Esophagus squamous epithelium (tissue), 4 donors: ENCODE results near the gene MYL2.

ENCODE experiments used
- POLR2A ChIP-seq, 4 donors: fragments of 450-650 bp; IDR thresholded peaks; one replicate each; pipeline ENCODE4 v1.6.1; 2017; ENCODE audit warnings: antibody characterized with exemption in 4 of 4, mild to moderate bottlenecking in 4 of 4, moderate library complexity in 3 of 4
- TF ChIP-seq, protein P1 (sequence below), 6 experiments: fragments of 450-650 bp in 4 of 6; fragments of 200-600 bp in 2 of 6; sonication (generic) in 2 of 6; IDR thresholded peaks; one replicate each; pipeline ENCODE4 v1.5.1; 2016 to 2019; ENCODE audit warnings: antibody characterized with exemption in 6 of 6, mild to moderate bottlenecking in 4 of 6, moderate library complexity in 4 of 6

GRCh38 chr12:110896559-110896958 is 23.8 kb downstream of the MYL2 start:
- TF ChIP-seq, protein P1, sequence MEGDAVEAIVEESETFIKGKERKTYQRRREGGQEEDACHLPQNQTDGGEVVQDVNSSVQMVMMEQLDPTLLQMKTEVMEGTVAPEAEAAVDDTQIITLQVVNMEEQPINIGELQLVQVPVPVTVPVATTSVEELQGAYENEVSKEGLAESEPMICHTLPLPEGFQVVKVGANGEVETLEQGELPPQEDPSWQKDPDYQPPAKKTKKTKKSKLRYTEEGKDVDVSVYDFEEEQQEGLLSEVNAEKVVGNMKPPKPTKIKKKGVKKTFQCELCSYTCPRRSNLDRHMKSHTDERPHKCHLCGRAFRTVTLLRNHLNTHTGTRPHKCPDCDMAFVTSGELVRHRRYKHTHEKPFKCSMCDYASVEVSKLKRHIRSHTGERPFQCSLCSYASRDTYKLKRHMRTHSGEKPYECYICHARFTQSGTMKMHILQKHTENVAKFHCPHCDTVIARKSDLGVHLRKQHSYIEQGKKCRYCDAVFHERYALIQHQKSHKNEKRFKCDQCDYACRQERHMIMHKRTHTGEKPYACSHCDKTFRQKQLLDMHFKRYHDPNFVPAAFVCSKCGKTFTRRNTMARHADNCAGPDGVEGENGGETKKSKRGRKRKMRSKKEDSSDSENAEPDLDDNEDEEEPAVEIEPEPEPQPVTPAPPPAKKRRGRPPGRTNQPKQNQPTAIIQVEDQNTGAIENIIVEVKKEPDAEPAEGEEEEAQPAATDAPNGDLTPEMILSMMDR (IDR thresholded peaks at IDR 0.05), result no peak
- no peak for TF ChIP-seq POLR2A (IDR thresholded peaks at IDR 0.05)
